Nephron (organoid): ENCODE measurements around the gene TMEM222.

Source experiments
- H3K27ac Mint-ChIP-seq, 3 experiments: 2 replicates each; pipeline ENCODE4 v1.8.0; 2020; ENCODE audit warnings: mixed read lengths in 3 of 3, mild to moderate bottlenecking in 2 of 3, moderate library complexity in 1 of 3
- H3K27me3 Mint-ChIP-seq: 2 replicates; pipeline ENCODE4 v1.8.0; 2021; ENCODE audit warnings: low read depth, mild to moderate bottlenecking, moderate library complexity, mixed read lengths
- H3K36me3 Mint-ChIP-seq: 2 replicates; pipeline ENCODE4 v1.8.0; 2020; ENCODE audit warnings: low read depth, mixed read lengths
- H3K4me1 Mint-ChIP-seq: 2 replicates; pipeline ENCODE4 v1.8.0; 2020; ENCODE audit warnings: mixed read lengths
- H3K4me3 Mint-ChIP-seq, 3 experiments: 2 replicates each; pipeline ENCODE4 v1.8.0; 2020; ENCODE audit warnings: mild to moderate bottlenecking in 3 of 3, mixed read lengths in 3 of 3, moderate library complexity in 2 of 3
- H3K9me3 Mint-ChIP-seq: 2 replicates; pipeline ENCODE4 v1.8.0; 2020; ENCODE audit warnings: mixed read lengths
- CTCF ChIP-seq, 3 experiments: fragments of 200-600 bp; sonication (generic); IDR thresholded peaks; one replicate each; pipeline ENCODE4 v1.5.0; 2021; ENCODE audit warnings: antibody characterized with exemption in 3 of 3; ENCODE audit not compliant: unreplicated experiment in 3 of 3

Gene TMEM222

GRCh38 chr1:27302612-27303011, 19.4 kb upstream of the TMEM222 start:
- Mint-ChIP-seq H3K4me3 (no peak overlapping the region), H3K4me1 (peaks cover 59% of the 10 kb centered on the region), H3K9me3 (no peaks in the 10 kb centered on the region), H3K27me3 (no peaks in the 10 kb centered on the region), H3K36me3 (peaks cover 15% of the 10 kb centered on the region), H3K27ac (peak overlapping the region in 2 of 3 experiments; percentile 99 to 100)
- no peak for TF ChIP-seq CTCF (IDR thresholded peaks at IDR 0.05; ENCODE audit: unreplicated experiment in 3 of 3)

GRCh38 chr1:27303509-27303908, 18.5 kb upstream of the TMEM222 start:
- Mint-ChIP-seq H3K4me3 (no peak overlapping the region), H3K36me3 (peaks cover 7% of the 10 kb centered on the region), H3K27ac (peak overlapping the region in 2 of 3 experiments; percentile 54 to 87), H3K9me3 (no peaks in the 10 kb centered on the region), H3K27me3 (no peaks in the 10 kb centered on the region), H3K4me1 (peaks cover 59% of the 10 kb centered on the region)
- no peak for TF ChIP-seq CTCF (IDR thresholded peaks at IDR 0.05; ENCODE audit: unreplicated experiment in 3 of 3)

GRCh38 chr1:27306071-27306470, 15.9 kb upstream of the TMEM222 start:
- H3K4me1 Mint-ChIP-seq = peaks cover 35% of the 10 kb centered on the region
- no peak for TF ChIP-seq CTCF (IDR thresholded peaks at IDR 0.05; ENCODE audit: unreplicated experiment in 3 of 3)
- H3K9me3 Mint-ChIP-seq = no peaks in the 10 kb centered on the region

GRCh38 chr1:27306892-27307761, 14.8 kb upstream of the TMEM222 start:
- no peaks in the 10 kb centered on the region for H3K9me3 Mint-ChIP-seq
- peaks cover 6% of the 10 kb centered on the region for H3K36me3 Mint-ChIP-seq
- peak overlapping the region; percentile 87 to 98 (median 96) for H3K27ac Mint-ChIP-seq
- no peaks in the 10 kb centered on the region for H3K27me3 Mint-ChIP-seq
- no peak for TF ChIP-seq CTCF (IDR thresholded peaks at IDR 0.05; ENCODE audit: unreplicated experiment in 3 of 3)
- H3K4me3 Mint-ChIP-seq = peak overlapping the region in 2 of 3 experiments; percentile 36 to 42
- peaks cover 30% of the 10 kb centered on the region for H3K4me1 Mint-ChIP-seq

More at GRCh38 chr1:27306071-27306470, 15.9 kb upstream of the TMEM222 start:
- Mint-ChIP-seq H3K27ac (peak overlapping the region; percentile 81 to 98 (median 87)), H3K4me3 (no peak overlapping the region), H3K36me3 (peaks cover 7% of the 10 kb centered on the region), H3K27me3 (no peaks in the 10 kb centered on the region)

- H3K4me1 Mint-ChIP-seq = peaks cover 37% of the 10 kb centered on the region
- peak overlapping the region; percentile 87 to 98 (median 96) for H3K27ac Mint-ChIP-seq
- peak overlapping the region in 1 of 3 experiments; percentile 19 for H3K4me3 Mint-ChIP-seq
- H3K36me3 Mint-ChIP-seq = peaks cover 4% of the 10 kb centered on the region
- TF ChIP-seq CTCF (IDR thresholded peaks at IDR 0.05; ENCODE audit: unreplicated experiment in 3 of 3) = no peak
- H3K9me3 Mint-ChIP-seq = no peaks in the 10 kb centered on the region
- H3K27me3 Mint-ChIP-seq = no peaks in the 10 kb centered on the region
Observed at GRCh38 chr1:27307874-27308598, 13.9 kb upstream of the TMEM222 start.
